ENCODE results near the gene VPS13A. TPM values are rescaled to one million over a fixed set of nuclear protein-coding genes. Genes with fewer than 3 reads are reported as not detected.
"Not testable (repeated sequence)": the region's sequence is repeated elsewhere in the genome, so short reads cannot be mapped to it uniquely, and the experiment has no call there.

VPS13A gene
- total and polyA plus RNA-seq, 2 experiments from 2014 or later: 13.2 to 65.6 TPM

DNA sequence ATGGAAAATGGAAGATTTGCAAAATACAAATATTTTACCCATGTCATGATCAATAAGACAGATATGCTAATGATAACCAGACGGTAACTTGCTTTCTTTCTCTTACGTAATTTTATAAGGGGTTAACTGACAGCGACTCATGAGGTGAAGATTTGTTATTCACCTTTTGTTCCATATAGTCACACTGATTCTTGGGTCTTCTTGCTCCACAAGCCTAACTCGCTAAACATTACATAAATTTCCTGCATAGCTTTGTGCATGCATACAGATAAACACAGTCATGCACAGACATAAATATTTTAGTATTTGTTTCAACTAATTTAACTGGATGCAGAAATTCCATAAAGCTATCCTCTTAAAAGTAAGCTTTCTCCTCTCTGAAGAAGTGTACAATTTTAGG, 225.9 kb downstream of the VPS13A start:
- no peak for DNase-seq (ENCODE audit: low spot score)
- Histone ChIP-seq H3K36me3 (replicated peaks; ENCODE audit: insufficient read depth, low read depth) (no peaks in the 10 kb centered on the region), H3K27ac (no peak overlapping the region), H3K27me3 (no peaks in the 10 kb centered on the region), H3K9me2 (replicated peaks; ENCODE audit: insufficient read depth) (no peaks in the 10 kb centered on the region), H3K4me1 (ENCODE audit: insufficient read depth) (no peaks in the 10 kb centered on the region), H3K79me2 (no peaks in the 10 kb centered on the region), H4K20me1 (ENCODE audit: insufficient read depth, poor library complexity, severe bottlenecking) (no peaks in the 10 kb centered on the region), H3K4me3 (no peak overlapping the region), H3K4me2 (no peak overlapping the region), H3K9me3 (ENCODE audit: low read depth) (no peaks in the 10 kb centered on the region), H2AFZ (no peak overlapping the region)
- TF ChIP-seq, protein P1, sequence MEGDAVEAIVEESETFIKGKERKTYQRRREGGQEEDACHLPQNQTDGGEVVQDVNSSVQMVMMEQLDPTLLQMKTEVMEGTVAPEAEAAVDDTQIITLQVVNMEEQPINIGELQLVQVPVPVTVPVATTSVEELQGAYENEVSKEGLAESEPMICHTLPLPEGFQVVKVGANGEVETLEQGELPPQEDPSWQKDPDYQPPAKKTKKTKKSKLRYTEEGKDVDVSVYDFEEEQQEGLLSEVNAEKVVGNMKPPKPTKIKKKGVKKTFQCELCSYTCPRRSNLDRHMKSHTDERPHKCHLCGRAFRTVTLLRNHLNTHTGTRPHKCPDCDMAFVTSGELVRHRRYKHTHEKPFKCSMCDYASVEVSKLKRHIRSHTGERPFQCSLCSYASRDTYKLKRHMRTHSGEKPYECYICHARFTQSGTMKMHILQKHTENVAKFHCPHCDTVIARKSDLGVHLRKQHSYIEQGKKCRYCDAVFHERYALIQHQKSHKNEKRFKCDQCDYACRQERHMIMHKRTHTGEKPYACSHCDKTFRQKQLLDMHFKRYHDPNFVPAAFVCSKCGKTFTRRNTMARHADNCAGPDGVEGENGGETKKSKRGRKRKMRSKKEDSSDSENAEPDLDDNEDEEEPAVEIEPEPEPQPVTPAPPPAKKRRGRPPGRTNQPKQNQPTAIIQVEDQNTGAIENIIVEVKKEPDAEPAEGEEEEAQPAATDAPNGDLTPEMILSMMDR (IDR thresholded peaks at IDR 0.05; ENCODE audit: poor library complexity): no peak
- TF ChIP-seq EZH2phosphoT487 (IDR thresholded peaks at IDR 0.05; ENCODE audit: low read depth, severe bottlenecking, unreplicated experiment) (no peak), EZH2 (IDR thresholded peaks at IDR 0.05; ENCODE audit: borderline replicate concordance) (no peak)
- WGBS (ENCODE audit: low lambda C conversion rate, missing lambda C conversion rate): 84% methylated on average over 4 of the region's 4 CpGs

DNA sequence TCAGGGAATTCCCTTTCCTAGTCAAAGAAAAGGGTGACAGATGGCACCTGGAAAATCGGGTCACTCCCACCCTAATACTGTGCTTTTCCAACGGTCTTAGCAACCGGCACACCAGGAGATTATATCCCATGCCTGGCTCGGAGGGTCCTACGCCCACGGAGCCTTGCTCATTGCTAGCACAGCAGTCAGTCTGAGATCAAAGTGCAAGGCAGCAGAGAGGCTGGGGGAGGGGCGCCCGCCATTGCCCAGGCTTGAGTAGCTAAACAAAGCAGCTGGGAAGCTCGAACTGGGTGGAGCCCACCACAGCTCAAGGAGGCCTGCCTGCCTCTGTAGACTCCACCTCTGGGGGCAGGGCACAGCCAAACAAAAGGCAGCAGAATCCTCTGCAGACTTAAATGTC, 231.2 kb downstream of the VPS13A start:
- H3K27me3 ChIP-seq; H3K9me2 ChIP-seq (replicated peaks; ENCODE audit: insufficient read depth); H3K27ac ChIP-seq; H4K20me1 ChIP-seq (ENCODE audit: insufficient read depth, poor library complexity, severe bottlenecking); H3K4me1 ChIP-seq (ENCODE audit: insufficient read depth); DNase-seq (ENCODE audit: low spot score); H3K4me3 ChIP-seq; H3K9me3 ChIP-seq (ENCODE audit: low read depth); H3K79me2 ChIP-seq; H3K36me3 ChIP-seq (replicated peaks; ENCODE audit: insufficient read depth, low read depth); H2AFZ ChIP-seq; H3K4me2 ChIP-seq: not testable (repeated sequence)
- 87% methylated on average over 9 of the region's 9 CpGs for WGBS (ENCODE audit: low lambda C conversion rate, missing lambda C conversion rate)

DNA sequence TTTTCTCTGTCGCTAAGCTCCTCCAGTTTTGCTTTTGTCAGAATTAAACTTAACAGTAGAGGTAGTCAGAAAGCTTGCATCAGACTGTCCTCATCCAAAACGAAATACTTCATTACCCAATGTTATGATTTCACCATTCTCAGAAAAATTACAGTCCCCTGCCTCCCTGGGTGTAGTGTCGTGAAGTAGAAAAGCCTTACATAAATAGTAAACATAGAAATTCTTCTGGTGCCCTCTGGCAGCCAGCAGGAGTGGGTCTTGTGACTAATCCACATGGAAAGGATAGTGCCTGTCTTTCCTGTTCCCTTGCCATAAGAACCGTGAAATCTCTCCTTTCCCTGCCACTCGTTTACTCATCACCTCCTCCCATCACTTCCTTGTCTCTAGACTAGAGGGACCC, 240.2 kb downstream of the VPS13A start:
- WGBS (ENCODE audit: low lambda C conversion rate, missing lambda C conversion rate): 53% methylated on average over 5 of the region's 5 CpGs
- peak overlapping the region; percentile 44 for H3K27ac ChIP-seq
- no peaks in the 10 kb centered on the region for H4K20me1 ChIP-seq (ENCODE audit: insufficient read depth, poor library complexity, severe bottlenecking)
- H3K4me1 ChIP-seq (ENCODE audit: insufficient read depth): no peaks in the 10 kb centered on the region
- H3K79me2 ChIP-seq: no peaks in the 10 kb centered on the region
- TF ChIP-seq EZH2 (IDR thresholded peaks at IDR 0.05; ENCODE audit: borderline replicate concordance) (no peak), EZH2phosphoT487 (IDR thresholded peaks at IDR 0.05; ENCODE audit: low read depth, severe bottlenecking, unreplicated experiment) (no peak)
- TF ChIP-seq, protein P1 (IDR thresholded peaks at IDR 0.05; ENCODE audit: poor library complexity): no peak
- no peaks in the 10 kb centered on the region for H3K36me3 ChIP-seq (replicated peaks; ENCODE audit: insufficient read depth, low read depth)
- no peak overlapping the region for H3K4me3 ChIP-seq
- H3K9me3 ChIP-seq (ENCODE audit: low read depth): no peaks in the 10 kb centered on the region
- no peaks in the 10 kb centered on the region for H3K27me3 ChIP-seq
- no peak overlapping the region for H3K4me2 ChIP-seq
- H2AFZ ChIP-seq: no peak overlapping the region
- no peaks in the 10 kb centered on the region for H3K9me2 ChIP-seq (replicated peaks; ENCODE audit: insufficient read depth)
- peak; percentile 20 for DNase-seq (ENCODE audit: low spot score)

DNA sequence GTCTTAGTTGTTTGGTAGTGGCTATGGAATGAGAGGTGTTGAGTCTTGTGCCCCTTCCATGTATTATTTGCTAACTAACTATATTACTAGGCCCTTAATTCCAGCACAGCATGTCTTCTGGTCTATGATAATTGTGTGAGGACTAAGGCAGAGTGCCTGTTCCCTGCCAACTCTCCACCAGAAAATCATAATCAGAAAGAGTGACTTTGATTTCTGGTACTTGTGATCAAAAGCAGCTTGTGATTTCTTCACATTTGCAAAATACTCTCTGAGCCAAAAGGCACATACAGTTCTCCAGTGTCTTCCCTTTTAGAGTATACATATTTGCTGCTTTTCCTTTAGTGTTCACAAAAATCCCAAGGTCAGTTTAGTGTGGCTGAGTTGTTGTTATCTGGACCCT, 240.9 kb downstream of the VPS13A start:
- no peak overlapping the region for H3K4me3 ChIP-seq
- H2AFZ ChIP-seq: no peak overlapping the region
- H3K4me1 ChIP-seq (ENCODE audit: insufficient read depth): no peaks in the 10 kb centered on the region
- no peaks in the 10 kb centered on the region for H3K36me3 ChIP-seq (replicated peaks; ENCODE audit: insufficient read depth, low read depth)
- TF ChIP-seq EZH2phosphoT487 (IDR thresholded peaks at IDR 0.05; ENCODE audit: low read depth, severe bottlenecking, unreplicated experiment) (no peak), EZH2 (IDR thresholded peaks at IDR 0.05; ENCODE audit: borderline replicate concordance) (no peak)
- TF ChIP-seq, protein P1 (IDR thresholded peaks at IDR 0.05; ENCODE audit: poor library complexity): no peak
- no peaks in the 10 kb centered on the region for H3K79me2 ChIP-seq
- DNase-seq (ENCODE audit: low spot score): no peak
- H4K20me1 ChIP-seq (ENCODE audit: insufficient read depth, poor library complexity, severe bottlenecking): no peaks in the 10 kb centered on the region
- no peaks in the 10 kb centered on the region for H3K9me3 ChIP-seq (ENCODE audit: low read depth)
- no peaks in the 10 kb centered on the region for H3K9me2 ChIP-seq (replicated peaks; ENCODE audit: insufficient read depth)
- H3K4me2 ChIP-seq: no peak overlapping the region
- H3K27me3 ChIP-seq: no peaks in the 10 kb centered on the region
- H3K27ac ChIP-seq: peak overlapping the region; percentile 44
